ENCODE results near the gene SGMS1. TPM values are rescaled to one million over a fixed set of nuclear protein-coding genes. Genes with fewer than 3 reads are reported as not detected.
"Not testable (repeated sequence)": the region's sequence is repeated elsewhere in the genome, so short reads cannot be mapped to it uniquely, and the experiment has no call there.

The SGMS1 gene
- 16.2 TPM for polyA plus RNA-seq (2012; ENCODE audit: missing spikeins)

DNA sequence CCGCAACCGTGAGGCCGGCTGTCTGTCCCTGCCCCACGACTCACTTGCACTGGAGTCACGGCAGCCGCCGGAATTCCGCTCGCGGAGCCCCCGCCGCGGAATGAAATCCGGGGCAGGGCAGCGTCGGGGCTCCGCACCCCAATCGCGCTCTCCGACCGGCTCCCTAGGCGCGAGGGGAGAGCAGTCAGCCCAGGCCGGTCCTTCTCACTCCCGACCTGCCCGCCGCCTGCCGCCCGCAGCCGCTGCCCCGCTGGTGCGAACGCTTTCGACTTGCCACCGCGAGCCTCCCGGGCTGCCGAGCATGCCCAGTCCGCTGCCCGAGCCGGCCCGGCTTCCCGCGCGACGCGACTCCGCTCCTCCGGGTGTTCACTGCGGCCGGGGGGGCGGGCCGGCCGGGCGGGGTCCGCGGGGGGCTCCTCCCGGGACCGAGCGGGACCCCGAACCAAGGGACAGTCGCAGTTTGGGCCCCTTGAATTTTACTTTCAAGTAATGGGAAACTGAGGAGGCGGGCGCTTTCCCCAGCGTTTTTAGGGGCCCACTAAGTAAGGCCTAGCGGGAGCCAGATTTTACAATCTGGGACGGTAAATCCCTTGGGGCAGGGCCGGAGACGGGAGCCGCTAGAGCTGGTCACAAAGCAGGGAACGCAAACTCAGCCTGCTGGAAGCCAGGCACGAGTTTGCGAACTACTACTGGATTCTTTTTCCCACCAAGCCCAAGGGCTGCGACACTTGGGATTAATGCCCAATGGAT is at the start of gene SGMS1:
SGMS1 (minus strand) TSS at position 294 of the 750 bp plus-strand sequence. CDS start 279,842 bp downstream, outside the sequence.
- FAIRE-seq (peak; percentile 76), DNase-seq (ENCODE audit: insufficient read length) (peak; percentile 77)
- TF ChIP-seq POLR2A (IDR thresholded peaks at IDR 0.05; ENCODE audit: low read depth, low read length): no peak; the same call in 1 of the 2 replicates
- no peak for TF ChIP-seq TAF1 (IDR thresholded peaks at IDR 0.05; ENCODE audit: borderline replicate concordance, low read depth, low read length)
- TF ChIP-seq POLR2AphosphoS5 (IDR thresholded peaks at IDR 0.05; ENCODE audit: low read depth, low read length): no peak

DNA sequence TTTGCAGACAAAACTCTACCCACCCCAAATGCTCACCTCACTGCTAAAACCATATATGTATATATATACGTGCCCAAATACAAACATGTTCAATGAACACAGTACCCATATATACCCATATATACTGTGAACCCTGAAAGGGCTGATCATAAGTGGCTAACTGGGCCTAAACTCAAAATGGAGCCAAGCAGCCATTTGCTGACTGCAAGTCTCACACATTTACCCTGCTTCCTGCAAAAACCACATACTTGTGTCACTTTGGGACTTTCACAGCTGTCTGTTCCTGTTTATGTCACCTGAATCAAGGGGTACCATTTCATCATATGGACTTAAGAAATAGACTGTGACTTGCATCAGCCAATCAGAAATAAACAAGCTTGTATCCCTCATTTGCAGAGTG is 48.4 kb upstream of the SGMS1 start:
- FAIRE-seq; DNase-seq (ENCODE audit: insufficient read length): not testable (repeated sequence)

DNA sequence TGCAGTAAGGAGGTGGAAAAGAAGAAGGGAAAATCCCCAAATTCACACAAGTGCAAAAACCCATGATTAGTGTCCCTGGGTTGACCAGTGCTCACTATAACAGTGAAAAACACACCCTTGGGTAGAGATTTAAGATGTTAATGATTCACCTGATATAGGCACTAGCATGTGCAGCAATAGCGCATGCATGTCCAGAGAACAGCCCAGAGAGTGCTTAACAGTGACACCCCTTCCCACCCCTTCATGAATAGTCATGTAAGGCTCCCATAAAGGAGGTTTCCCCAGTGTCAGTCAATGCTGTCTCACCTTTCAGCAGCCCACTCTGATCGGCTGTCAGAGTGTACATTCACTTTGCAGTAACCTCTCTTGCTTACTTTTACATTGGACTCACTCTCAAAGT is 47.9 kb upstream of the SGMS1 start:
- not testable (repeated sequence) for DNase-seq (ENCODE audit: insufficient read length); FAIRE-seq

DNA sequence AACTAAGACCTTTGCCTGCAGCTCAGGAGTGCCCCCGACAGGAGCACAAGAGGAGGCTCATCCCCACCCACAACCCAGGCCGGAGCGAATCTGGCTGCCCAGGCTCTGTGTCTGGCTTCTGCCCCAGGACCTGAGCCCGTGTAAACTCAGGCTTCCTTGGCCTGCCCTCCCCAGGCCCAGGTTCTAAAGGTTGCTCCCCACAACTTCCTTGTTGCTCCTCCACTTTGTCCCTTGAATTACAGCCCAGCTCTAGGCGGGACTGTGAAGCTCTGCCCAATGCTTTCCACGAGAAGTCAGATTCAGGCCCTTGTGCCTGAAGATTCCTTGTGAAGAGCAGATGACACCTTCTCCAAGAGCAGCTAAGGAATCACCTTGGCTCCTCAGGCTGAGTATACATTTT is 46.2 kb upstream of the SGMS1 start:
- DNase-seq (ENCODE audit: insufficient read length); FAIRE-seq: not testable (repeated sequence)

DNA sequence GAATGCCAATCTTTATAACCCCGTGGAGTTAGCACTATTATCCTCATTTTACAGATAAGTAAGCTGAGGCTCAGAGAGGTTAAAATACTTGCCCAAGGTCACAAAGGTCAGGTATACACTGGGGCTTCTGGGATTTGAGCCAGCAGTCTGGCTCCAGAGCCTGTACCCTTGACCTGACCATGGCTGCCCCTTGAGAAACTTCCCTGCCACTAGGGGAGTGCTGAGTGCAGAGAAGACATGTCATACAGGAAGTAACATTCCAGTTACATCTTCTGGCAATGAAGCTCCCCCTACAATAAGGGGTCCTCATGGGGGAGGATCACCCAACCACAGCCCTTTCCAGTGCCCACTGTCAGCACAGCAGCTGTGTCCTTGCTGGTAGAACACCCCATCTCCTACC is 43.6 kb upstream of the SGMS1 start:
- not testable (repeated sequence) for DNase-seq (ENCODE audit: insufficient read length); FAIRE-seq

DNA sequence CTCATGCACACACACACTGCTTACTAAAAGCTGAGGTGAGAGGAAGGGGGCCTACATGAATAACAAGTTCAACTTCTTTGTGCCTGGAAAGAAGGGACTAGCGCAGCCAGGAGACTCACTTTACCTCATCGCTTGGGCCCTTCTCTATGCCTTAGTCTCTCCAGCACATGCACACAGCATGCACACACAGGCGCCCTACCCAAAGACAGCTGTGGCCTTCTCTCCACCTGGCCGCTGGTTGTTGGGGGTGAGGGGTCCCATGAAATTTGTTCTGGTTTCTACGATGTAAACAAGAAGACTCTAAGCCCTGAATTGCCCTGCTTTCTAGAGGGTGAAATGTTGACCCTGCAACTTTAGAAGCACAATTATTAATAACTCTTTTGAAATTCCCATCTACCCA is 38.7 kb upstream of the SGMS1 start:
- FAIRE-seq; DNase-seq (ENCODE audit: insufficient read length): not testable (repeated sequence)

DNA sequence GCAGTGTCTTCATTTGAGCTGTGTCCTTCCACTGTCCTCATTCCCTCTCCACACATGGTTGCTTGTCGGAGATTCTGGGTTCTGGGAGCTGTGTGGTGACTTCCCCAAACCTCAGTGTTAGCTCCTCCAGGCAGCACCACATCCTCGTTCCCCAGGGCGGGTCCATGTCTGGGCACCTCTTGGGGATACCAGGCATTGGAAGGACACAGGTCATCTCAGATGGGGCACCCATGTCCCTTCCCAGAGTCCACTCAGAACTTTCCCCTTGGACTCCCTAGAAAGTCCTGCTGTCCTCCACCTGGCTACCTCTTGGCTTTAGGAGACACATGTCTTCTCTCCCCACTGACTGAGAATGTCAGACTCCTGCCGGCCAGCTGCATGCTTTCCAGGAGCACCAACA is 37.8 kb upstream of the SGMS1 start:
- not testable (repeated sequence) for FAIRE-seq; DNase-seq (ENCODE audit: insufficient read length)

DNA sequence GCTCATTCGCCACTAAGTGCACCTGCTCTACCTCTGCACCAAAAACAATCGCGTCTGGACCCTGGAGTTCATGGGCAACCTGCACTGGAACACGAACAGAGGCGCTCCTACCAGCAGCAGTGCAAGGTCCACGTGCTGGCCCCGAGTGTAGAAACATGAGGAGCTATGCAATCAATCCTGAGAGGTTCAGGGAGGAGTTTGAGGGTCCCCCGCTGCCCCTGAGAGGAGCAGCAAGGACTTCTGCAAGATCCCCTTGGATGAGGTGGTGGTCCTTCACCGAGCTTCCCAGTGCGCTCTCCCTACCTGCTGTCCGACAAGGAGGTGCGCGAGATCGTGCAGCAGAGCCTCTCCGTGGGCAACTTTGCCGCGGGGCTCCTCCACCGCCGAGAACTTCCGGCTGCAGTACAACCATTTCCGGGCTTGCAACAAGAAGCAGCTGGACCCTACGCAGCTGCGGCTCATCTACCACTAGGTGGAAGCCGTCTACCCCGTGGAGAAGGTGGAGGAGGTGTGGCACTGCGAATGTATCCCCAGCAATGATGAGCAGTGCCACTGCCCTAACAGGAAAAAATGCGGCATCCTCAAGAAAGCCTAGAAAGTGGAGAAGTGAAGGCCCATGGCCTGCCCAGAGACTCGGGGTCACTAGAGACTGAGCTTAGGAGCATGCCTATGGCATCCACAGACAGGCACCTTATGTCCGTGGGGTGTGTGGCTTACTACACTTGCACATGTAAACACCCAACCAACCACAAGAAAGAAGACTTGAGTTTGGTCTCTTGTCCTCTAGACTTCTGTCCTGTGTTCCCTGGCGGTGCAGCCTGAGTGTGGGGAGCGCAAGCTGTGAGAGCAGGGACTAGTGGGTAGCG is 36.3 kb upstream of the SGMS1 start:
- FAIRE-seq (peak; percentile 96), DNase-seq (ENCODE audit: insufficient read length) (peak; percentile 51)
- TF ChIP-seq POLR2A (IDR thresholded peaks at IDR 0.05; ENCODE audit: low read depth, low read length): peak; percentile 78
- TF ChIP-seq TAF1 (IDR thresholded peaks at IDR 0.05; ENCODE audit: borderline replicate concordance, low read depth, low read length): peak; percentile 83
- TF ChIP-seq POLR2AphosphoS5 (IDR thresholded peaks at IDR 0.05; ENCODE audit: low read depth, low read length): peak; percentile 67; the same call in 1 of the 2 replicates

DNA sequence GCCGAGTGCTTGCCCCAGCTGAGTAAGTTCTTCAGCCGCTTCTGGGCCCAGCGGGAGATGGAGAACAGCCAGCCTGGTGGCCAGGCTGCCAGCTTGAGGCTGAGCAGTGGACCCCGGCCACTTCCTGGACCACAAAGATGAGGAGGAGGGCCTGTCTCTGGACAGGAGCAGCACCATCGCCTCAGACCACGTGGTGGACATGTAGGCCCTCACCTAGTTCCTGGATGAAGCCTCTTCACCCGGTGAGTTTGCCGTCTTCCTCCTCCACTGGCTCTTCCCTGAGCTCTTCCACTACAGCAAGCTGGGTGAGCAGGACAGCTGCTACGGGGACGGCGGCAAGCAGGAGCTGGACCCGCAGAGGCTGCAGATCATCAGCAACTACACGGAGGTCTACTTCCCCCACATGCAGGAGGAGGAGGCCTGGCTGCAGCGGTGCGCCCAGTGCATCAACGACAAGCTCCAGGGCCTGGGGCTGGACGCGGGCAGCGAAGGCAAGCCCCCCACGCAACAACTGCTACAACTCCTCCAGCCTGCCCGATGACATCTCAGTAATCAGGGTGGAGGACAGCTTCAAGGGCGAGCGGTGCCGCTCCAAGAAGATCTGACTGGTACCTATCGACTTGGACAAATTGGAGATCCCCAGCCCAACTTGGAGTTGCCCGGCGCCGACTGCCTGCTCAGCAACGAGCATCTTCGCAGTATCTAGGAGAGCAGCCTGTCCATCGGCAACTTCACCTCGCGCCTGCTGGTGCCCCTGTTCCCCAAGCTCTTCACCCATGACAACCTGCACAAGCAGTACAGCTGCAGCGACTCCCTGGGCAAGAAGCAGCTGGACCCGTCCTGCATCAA is 35.5 kb upstream of the SGMS1 start:
- FAIRE-seq: peak; percentile 50
- not testable (repeated sequence) for DNase-seq (ENCODE audit: insufficient read length)

DNA sequence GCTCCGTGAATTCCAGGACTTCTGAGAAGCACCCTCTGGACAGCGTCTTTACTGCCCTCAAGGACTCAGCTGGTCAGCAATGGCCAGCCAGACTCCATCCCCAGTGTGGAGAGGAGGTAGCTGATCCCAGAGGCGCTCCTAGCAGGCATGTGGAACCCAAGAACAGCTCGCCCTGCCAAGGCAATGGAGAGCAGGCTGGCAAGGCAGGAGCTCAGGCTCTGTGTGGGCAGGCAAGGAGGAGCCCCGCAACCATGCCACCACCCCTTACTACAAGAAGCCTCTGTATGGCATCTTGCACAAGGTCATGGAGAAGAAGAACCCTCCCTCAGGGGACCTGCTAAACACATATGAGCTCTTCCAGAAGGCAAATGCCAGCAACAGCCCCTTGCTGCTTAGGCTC is 34.4 kb upstream of the SGMS1 start:
- no peak for TF ChIP-seq TAF1 (IDR thresholded peaks at IDR 0.05; ENCODE audit: borderline replicate concordance, low read depth, low read length)
- TF ChIP-seq POLR2AphosphoS5 (IDR thresholded peaks at IDR 0.05; ENCODE audit: low read depth, low read length): no peak
- no peak for TF ChIP-seq POLR2A (IDR thresholded peaks at IDR 0.05; ENCODE audit: low read depth, low read length)
- no peak for DNase-seq (ENCODE audit: insufficient read length)
- FAIRE-seq: no peak

DNA sequence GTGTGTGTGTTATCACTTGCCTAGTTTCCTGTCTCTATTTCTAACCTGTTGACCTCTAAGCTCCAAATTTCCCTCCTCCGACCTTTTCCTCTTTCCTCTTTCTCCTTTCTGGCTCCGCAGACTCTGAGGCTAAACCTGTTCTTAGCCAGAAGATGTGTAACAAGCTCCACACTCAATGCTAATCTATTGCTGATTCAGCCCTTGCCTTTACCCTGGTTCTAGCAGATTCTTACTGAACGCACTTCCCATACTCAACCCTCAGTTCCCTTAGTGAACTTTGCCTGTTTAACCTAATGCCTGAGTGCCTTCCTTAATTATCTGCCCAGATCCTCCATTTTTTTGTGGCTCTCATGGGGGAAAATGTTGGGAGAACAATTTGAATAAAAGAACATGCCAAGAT is 30.0 kb upstream of the SGMS1 start:
- TF ChIP-seq POLR2AphosphoS5 (IDR thresholded peaks at IDR 0.05; ENCODE audit: low read depth, low read length) (no peak), POLR2A (IDR thresholded peaks at IDR 0.05; ENCODE audit: low read depth, low read length) (no peak), TAF1 (IDR thresholded peaks at IDR 0.05; ENCODE audit: borderline replicate concordance, low read depth, low read length) (no peak)
- FAIRE-seq (peak; percentile 9), DNase-seq (ENCODE audit: insufficient read length) (no peak)

DNA sequence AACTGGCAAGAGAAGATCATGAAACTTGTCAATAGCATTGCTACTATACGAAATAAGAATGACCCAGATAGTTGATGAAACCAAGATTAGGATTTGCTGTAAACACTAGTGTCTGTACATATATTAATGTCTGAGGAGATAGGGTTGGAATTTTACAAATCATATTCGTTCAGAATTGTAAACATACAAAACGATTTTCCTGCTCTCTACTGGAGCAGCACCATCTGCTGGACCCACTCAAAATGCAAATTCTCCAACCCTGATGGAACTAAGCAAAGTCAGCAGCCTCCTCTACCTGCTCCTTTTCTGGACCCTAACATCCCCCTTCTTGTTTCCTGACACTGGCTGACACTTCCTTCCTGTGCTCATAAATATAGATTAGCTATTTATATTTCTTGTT is 29.4 kb upstream of the SGMS1 start:
- FAIRE-seq (peak; percentile 27), DNase-seq (ENCODE audit: insufficient read length) (no peak)
- TF ChIP-seq TAF1 (IDR thresholded peaks at IDR 0.05; ENCODE audit: borderline replicate concordance, low read depth, low read length): no peak
- no peak for TF ChIP-seq POLR2A (IDR thresholded peaks at IDR 0.05; ENCODE audit: low read depth, low read length)
- no peak for TF ChIP-seq POLR2AphosphoS5 (IDR thresholded peaks at IDR 0.05; ENCODE audit: low read depth, low read length)
